ENCODE data around the gene TBC1D22A.
A peak's percentile ranks its signal among the peaks of the same experiment; 100 is the strongest.

TBC1D22A gene

DNA sequence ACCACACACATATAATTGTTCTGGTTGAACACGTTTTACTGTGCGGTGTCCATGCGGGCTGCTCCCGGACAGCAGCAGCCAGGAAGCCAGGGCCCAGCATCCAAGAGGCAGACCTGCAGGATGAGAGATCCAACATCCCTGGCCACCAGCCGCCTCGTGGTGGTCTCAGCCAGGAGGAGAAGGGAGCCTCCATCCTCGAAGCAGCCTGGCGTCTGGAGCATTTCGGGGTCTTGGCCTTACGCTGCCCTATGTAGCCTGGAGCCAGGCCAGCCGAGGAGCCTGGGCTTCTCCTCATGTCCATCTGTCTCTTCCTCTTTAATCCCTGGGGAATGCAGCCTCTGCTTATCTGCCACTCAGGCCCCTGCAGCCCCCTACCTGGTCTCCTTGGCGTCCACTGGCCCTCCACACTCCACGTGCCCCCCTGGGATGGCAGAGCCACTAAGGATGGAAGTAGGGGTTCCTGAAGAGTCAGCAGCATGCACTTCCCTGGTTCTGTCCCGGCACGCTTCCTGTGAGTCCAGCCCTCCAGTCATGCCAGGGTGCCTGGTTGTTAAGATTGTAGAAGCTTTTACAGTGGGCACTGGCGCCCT lies 253.2 kb downstream of the TBC1D22A start:
- Mint-ChIP-seq H3K36me3 (peaks cover 40% of the 10 kb centered on the region), H3K9me3 (peaks cover 4% of the 10 kb centered on the region), H3K4me3 (no peak overlapping the region), H3K27ac (peak overlapping the region; percentile 55), H3K4me1 (peaks cover 23% of the 10 kb centered on the region), H3K27me3 (no peaks in the 10 kb centered on the region)
- no peak for DNase-seq (ENCODE audit: low spot score in 2 of 2)
- no peak for ATAC-seq (ENCODE audit: low read depth)

- Mint-ChIP-seq H3K4me1 (peaks cover 20% of the 10 kb centered on the region), H3K9me3 (peaks cover 6% of the 10 kb centered on the region), H3K27me3 (no peaks in the 10 kb centered on the region), H3K36me3 (peaks cover 42% of the 10 kb centered on the region), H3K4me3 (no peak overlapping the region), H3K27ac (no peak overlapping the region)
- ATAC-seq (ENCODE audit: low read depth) (no peak), DNase-seq (ENCODE audit: low spot score in 2 of 2) (no peak)
Observed at GRCh38 chr22:47016631-47017030, 254.2 kb downstream of the TBC1D22A start.

GRCh38 chr22:47017245-47017644 lies 254.8 kb downstream of the TBC1D22A start:
- H3K4me1 Mint-ChIP-seq: peaks cover 19% of the 10 kb centered on the region
- H3K4me3 Mint-ChIP-seq: no peak overlapping the region
- DNase-seq (ENCODE audit: low spot score in 2 of 2) (no peak), ATAC-seq (ENCODE audit: low read depth) (no peak)
- peaks cover 45% of the 10 kb centered on the region for H3K36me3 Mint-ChIP-seq
- H3K9me3 Mint-ChIP-seq: peaks cover 6% of the 10 kb centered on the region
- no peak overlapping the region for H3K27ac Mint-ChIP-seq
- no peaks in the 10 kb centered on the region for H3K27me3 Mint-ChIP-seq

DNA sequence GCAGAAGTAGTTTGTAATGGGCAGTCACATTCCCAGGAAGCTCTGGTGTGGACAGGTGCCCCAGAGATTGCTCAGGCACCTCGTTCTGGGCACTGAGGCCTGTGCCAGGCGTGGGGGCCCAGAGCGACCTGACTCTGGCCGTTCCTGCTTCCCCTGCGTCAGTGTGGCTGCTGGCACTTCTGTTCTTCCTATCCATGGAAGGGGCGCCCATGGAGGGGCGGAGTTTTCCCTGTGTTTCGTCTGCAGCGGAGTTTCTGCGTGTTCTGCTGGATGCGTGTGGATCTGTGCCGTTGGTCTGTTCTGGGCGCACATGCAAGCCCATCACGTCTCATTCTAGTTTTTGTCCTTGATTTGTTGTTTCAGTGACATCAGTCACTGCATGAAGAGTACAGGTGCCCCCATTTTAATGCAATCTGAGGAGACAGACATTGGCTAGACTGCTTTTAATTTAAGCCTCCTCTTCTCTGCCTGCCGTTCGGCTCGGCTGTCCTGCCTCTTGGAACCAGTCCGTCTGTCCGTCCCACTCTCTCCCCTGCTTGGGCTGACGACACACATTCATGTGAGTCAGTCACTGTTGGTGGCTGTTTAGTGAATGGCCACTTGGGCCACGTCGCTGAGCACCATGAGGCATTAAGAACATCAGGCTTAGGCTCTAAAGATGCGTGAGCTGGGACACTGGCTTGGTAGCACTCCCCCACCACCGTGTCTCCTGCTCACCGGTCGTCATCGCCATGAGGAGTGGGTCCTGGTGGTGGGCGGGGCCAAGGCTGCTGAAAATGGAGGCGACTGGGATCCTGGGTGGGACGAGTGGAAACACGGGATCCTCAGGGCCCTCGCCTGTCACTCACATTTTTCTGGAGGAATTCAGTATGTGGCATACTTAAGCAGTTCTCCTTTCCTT lies 255.8 kb downstream of the TBC1D22A start:
- DNase-seq (ENCODE audit: low spot score in 2 of 2) (no peak), ATAC-seq (ENCODE audit: low read depth) (no peak)
- Mint-ChIP-seq H3K4me3 (no peak overlapping the region), H3K4me1 (peaks cover 16% of the 10 kb centered on the region), H3K27me3 (no peaks in the 10 kb centered on the region), H3K36me3 (peaks cover 49% of the 10 kb centered on the region), H3K27ac (peak overlapping the region; percentile 40), H3K9me3 (peaks cover 6% of the 10 kb centered on the region)

- Mint-ChIP-seq H3K27me3 (no peaks in the 10 kb centered on the region), H3K4me3 (no peak overlapping the region), H3K36me3 (peaks cover 54% of the 10 kb centered on the region), H3K9me3 (peaks cover 6% of the 10 kb centered on the region), H3K4me1 (peaks cover 21% of the 10 kb centered on the region), H3K27ac (peak overlapping the region; percentile 40)
- DNase-seq (ENCODE audit: low spot score in 2 of 2) (no peak), ATAC-seq (ENCODE audit: low read depth) (no peak)
Observed at GRCh38 chr22:47019012-47019790, 256.8 kb downstream of the TBC1D22A start.

DNA sequence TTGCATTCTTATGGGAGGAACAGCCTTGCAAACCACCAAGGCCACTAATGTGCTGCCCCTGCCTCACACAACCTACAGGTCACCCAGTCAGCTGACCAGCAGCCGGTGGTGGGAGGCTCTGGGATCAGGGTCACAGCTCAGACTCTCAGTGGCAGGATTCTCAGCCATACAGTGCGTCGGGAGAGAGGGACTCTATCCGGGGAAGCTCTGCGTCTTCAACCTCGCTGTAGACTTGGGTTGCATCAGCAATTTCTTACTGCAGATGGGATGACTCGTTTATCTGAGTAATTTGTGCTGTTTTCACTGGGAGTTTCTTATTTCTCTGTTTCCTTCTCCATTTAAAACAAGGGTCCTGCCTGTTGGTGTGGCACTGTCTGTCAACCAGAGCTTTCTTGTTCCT lies 257.7 kb downstream of the TBC1D22A start:
- Mint-ChIP-seq H3K27me3 (no peaks in the 10 kb centered on the region), H3K4me3 (no peak overlapping the region), H3K36me3 (peaks cover 51% of the 10 kb centered on the region), H3K9me3 (peaks cover 6% of the 10 kb centered on the region), H3K27ac (no peak overlapping the region), H3K4me1 (peaks cover 19% of the 10 kb centered on the region)
- DNase-seq (ENCODE audit: low spot score in 2 of 2) (no peak), ATAC-seq (ENCODE audit: low read depth) (no peak)

DNA sequence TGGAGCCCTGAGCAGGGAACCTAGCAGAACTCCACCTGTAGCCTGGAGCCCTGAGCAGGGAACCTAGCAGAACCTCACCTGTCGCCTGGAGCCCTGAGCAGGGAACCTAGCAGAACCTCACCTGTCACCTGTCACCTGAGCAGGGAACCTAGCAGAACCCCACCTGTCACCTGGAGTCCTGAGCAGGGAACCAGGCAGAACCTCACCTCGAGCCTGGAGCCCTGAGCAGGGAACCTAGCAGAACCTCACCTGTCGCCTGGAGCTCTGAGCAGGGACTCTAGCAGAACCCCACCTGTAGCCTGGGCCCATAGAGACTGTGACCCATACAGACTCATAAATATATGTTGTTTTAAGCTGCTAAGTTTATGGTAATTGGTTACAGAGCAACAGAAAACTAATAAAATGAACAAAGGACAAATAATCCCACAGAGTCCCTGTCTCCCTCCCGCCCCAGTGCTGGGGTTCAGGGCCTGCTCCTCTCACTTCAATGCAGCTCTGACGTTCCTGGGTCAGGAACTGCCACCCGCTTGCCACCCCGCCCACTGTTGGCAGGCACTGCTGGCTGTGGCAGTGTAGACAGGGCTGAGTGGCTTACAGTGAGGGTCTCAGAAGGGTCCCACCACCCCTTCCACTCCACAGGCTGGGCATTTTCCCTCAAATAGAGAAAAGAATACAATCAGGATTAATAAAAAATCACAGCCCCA lies 259.1 kb downstream of the TBC1D22A start:
- peaks cover 52% of the 10 kb centered on the region for H3K36me3 Mint-ChIP-seq
- no peak overlapping the region for H3K4me3 Mint-ChIP-seq
- no peak for ATAC-seq (ENCODE audit: low read depth)
- peak overlapping the region; percentile 72 for H3K27ac Mint-ChIP-seq
- no peak for DNase-seq (ENCODE audit: low spot score in 2 of 2)
- peaks cover 24% of the 10 kb centered on the region for H3K4me1 Mint-ChIP-seq
- peaks cover 6% of the 10 kb centered on the region for H3K9me3 Mint-ChIP-seq
- no peaks in the 10 kb centered on the region for H3K27me3 Mint-ChIP-seq

DNA sequence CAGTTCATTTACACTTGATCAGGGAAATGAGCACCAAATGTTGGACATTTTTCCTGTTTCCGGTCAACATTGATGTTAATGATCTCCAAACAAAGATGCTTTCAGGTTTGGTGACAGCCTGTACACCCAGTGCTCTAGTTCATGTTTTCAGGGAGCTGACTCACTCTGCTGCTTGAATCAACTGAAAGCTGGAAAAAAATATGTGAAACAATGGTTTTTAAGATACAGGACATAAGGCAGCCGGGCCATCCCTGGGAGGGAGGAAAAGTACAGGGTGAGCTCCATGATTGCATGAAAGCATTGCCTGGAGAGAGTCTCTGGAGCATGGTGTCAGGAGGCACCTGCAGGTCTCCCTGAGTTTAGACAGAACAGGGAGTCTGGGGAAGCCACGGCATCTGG lies 259.6 kb downstream of the TBC1D22A start:
- Mint-ChIP-seq H3K4me3 (no peak overlapping the region), H3K9me3 (peaks cover 6% of the 10 kb centered on the region), H3K36me3 (peaks cover 48% of the 10 kb centered on the region), H3K27me3 (no peaks in the 10 kb centered on the region), H3K27ac (peak overlapping the region; percentile 45), H3K4me1 (peaks cover 23% of the 10 kb centered on the region)
- ATAC-seq (ENCODE audit: low read depth): no peak
- no peak for DNase-seq (ENCODE audit: low spot score in 2 of 2)

DNA sequence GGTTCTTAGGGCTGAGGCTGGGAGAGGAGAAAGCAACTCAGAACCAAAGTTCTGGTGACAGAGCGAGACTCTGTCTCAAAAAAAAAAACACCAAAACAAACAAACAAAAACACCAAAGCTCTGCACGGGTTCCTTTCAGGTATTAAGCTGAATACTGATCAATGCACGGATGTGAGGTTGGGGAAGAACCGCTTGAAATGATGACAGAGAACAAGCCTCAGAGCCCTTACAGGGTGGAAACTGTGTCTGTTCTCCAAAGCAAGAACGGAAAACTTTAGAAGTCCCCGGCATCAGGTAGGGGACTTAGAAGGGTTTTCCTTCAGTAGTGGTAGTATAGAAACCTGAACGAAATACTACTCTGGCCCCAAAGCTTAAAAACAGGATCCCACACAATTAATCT lies 260.0 kb downstream of the TBC1D22A start:
- peak overlapping the region; percentile 45 for H3K27ac Mint-ChIP-seq
- DNase-seq (ENCODE audit: low spot score in 2 of 2) (no peak), ATAC-seq (ENCODE audit: low read depth) (no peak)
- no peak overlapping the region for H3K4me3 Mint-ChIP-seq
- no peaks in the 10 kb centered on the region for H3K27me3 Mint-ChIP-seq
- H3K9me3 Mint-ChIP-seq: peaks cover 6% of the 10 kb centered on the region
- peaks cover 47% of the 10 kb centered on the region for H3K36me3 Mint-ChIP-seq
- H3K4me1 Mint-ChIP-seq: peaks cover 21% of the 10 kb centered on the region

DNA sequence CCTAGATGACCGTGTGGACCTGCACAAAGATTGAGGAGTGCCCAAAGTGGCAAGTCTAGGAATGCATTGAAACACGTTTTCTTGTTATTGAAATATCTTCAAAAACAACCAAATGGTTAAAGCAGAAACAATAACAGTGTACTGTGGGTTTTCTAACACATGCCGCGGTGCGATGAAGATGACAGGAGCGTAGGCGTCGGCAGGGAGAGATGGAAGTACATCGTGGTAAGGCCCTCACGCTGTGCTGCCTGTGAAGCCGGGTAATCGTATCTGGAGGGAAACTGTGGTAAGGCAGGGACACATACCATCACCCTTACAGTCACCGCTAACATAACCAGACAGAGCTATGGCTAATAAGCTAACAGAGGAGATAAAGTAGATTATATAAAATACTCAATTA lies 261.4 kb downstream of the TBC1D22A start:
- Mint-ChIP-seq H3K27ac (peak overlapping the region; percentile 43), H3K9me3 (peaks cover 6% of the 10 kb centered on the region), H3K4me3 (no peak overlapping the region), H3K36me3 (peaks cover 41% of the 10 kb centered on the region), H3K4me1 (peaks cover 21% of the 10 kb centered on the region), H3K27me3 (no peaks in the 10 kb centered on the region)
- ATAC-seq (ENCODE audit: low read depth) (no peak), DNase-seq (ENCODE audit: low spot score in 2 of 2) (no peak)

DNA sequence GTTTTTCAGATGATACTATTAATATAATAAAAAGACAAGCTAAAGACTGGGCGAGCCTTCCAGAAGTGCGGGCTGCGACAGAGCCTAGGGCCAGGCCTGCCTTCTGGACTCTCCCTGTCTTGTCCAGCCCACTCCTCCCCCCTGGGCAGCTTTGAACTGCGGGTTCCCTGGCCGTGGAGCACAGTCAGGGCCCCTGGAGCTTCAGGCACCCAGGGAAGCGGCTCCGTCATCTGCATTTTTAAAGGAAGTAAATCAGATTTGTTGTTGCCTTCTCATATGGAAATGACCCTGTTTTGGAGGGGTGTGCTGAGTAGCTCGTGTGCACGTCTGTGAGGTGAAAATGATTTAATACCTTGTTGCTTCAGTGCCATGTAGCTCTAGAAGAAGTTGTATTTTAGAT lies 265.3 kb downstream of the TBC1D22A start:
- Mint-ChIP-seq H3K4me1 (peaks cover 16% of the 10 kb centered on the region), H3K9me3 (no peaks in the 10 kb centered on the region), H3K27ac (no peak overlapping the region), H3K27me3 (no peaks in the 10 kb centered on the region), H3K4me3 (no peak overlapping the region), H3K36me3 (peaks cover 23% of the 10 kb centered on the region)
- no peak for ATAC-seq (ENCODE audit: low read depth)
- DNase-seq (ENCODE audit: low spot score in 2 of 2): no peak

- ATAC-seq (ENCODE audit: low read depth) (no peak), DNase-seq (ENCODE audit: low spot score in 2 of 2) (no peak)
- Mint-ChIP-seq H3K27ac (peak overlapping the region; percentile 65), H3K27me3 (no peaks in the 10 kb centered on the region), H3K4me1 (peaks cover 13% of the 10 kb centered on the region), H3K9me3 (no peaks in the 10 kb centered on the region), H3K4me3 (no peak overlapping the region), H3K36me3 (peaks cover 12% of the 10 kb centered on the region)
Observed at GRCh38 chr22:47029244-47030074, 267.0 kb downstream of the TBC1D22A start.

- DNase-seq (ENCODE audit: low spot score in 2 of 2) (no peak), ATAC-seq (ENCODE audit: low read depth) (no peak)
- H3K9me3 Mint-ChIP-seq: no peaks in the 10 kb centered on the region
- no peak overlapping the region for H3K4me3 Mint-ChIP-seq
- H3K27ac Mint-ChIP-seq: peak overlapping the region; percentile 65
- H3K4me1 Mint-ChIP-seq: peaks cover 13% of the 10 kb centered on the region
- peaks cover 13% of the 10 kb centered on the region for H3K36me3 Mint-ChIP-seq
- H3K27me3 Mint-ChIP-seq: no peaks in the 10 kb centered on the region
Observed at GRCh38 chr22:47030143-47030661, 267.8 kb downstream of the TBC1D22A start.
